GM12878 (cell line): Measurements from ENCODE around the gene DSTYK. TPM values are rescaled to one million over a fixed set of nuclear protein-coding genes. Genes with fewer than 3 reads are reported as not detected.
"Not testable (repeated sequence)": the region's sequence is repeated elsewhere in the genome, so short reads cannot be mapped to it uniquely, and the experiment has no call there.

Source experiments
- ATAC-seq: fragments of 200-7000 bp; cut with Tn5 transposase; 3 replicates; pipeline ENCODE4 v1.9.1; 2020; ENCODE audit warnings: mild to moderate bottlenecking, moderate library complexity
- BruUV-seq: library from RNA; stranded (reverse); fragments of 400-500 nt; replicated peaks from 2 replicates; lab custom pipeline; 2021; lab: Mats Ljungman, UMichigan
- CTCF ChIA-PET: fragments of 300-600 bp; sonication (Branson Sonifier 250); formaldehyde crosslinking; extraction: SDS; loops from one replicate; lab custom pipeline; 2021; ENCODE audit warnings: inconsistent platforms; lab: Yijun Ruan, JAX
- POLR2A ChIA-PET: fragments of 350-600 bp; formaldehyde crosslinking; extraction: SDS; loops from one replicate; lab custom pipeline; 2021; ENCODE audit warnings: inconsistent platforms; lab: Charles Lee
- RAD21 ChIA-PET: fragments of 300-600 bp; sonication (Branson Sonifier 250); formaldehyde crosslinking; loops from one replicate; lab custom pipeline; 2023; ENCODE audit warnings: antibody characterized with exemption; ENCODE audit not compliant: unreplicated experiment; lab: Charles Lee
- SMC1A ChIA-PET: fragments of 300-600 bp; sonication (Branson Sonifier 250); formaldehyde crosslinking; loops from one replicate; lab custom pipeline; 2023; ENCODE audit not compliant: unreplicated experiment, uncharacterized antibody; lab: Charles Lee
- DNase-seq: peaks from one replicate; pipeline ENCODE4 v3.0.0-alpha.2; 2011; ENCODE audit warnings: low read depth, low spot score
- FAIRE-seq: peaks from 3 replicates; lab custom pipeline; 2011; peaks lifted over from hg19 to GRCh38; lab: Jason Lieb, UNC
- H2AFZ ChIP-seq: 2 replicates; pipeline ENCODE4 v1.6.0; 2011; ENCODE audit warnings: low read depth, low read length, control low read depth; ENCODE audit not compliant: control insufficient read depth
- H3K27ac ChIP-seq: 2 replicates; pipeline ENCODE4 v1.5.1; 2011; ENCODE audit warnings: control low read depth; ENCODE audit not compliant: control insufficient read depth, insufficient read depth
- H3K27me3 ChIP-seq, 2 experiments: replicated peaks in 1 of 2; 2 replicates each; pipeline versions ENCODE4 v1.6.0 to v1.6.1; 2011; ENCODE audit warnings: low read length in 1 of 2; ENCODE audit not compliant: control insufficient read depth in 2 of 2, insufficient read depth in 2 of 2
- H3K36me3 ChIP-seq, 2 experiments: 2 replicates each; pipeline ENCODE4 v1.5.1; 2011; ENCODE audit warnings: low read length in 1 of 2; ENCODE audit not compliant: control insufficient read depth in 2 of 2, insufficient read depth in 2 of 2
- H3K4me1 ChIP-seq: 2 replicates; pipeline ENCODE4 v1.6.1; 2011; ENCODE audit warnings: mild to moderate bottlenecking, low read length, moderate library complexity, mixed read lengths; ENCODE audit not compliant: control insufficient read depth, insufficient read depth
- H3K4me2 ChIP-seq: 2 replicates; pipeline ENCODE4 v1.6.0; 2011; ENCODE audit warnings: control low read depth; ENCODE audit not compliant: control insufficient read depth, insufficient read depth
- H3K4me3 ChIP-seq: fragments of 200-600 bp; sonication (generic); 2 replicates; pipeline ENCODE4 v1.5.1; 2016
- H3K79me2 ChIP-seq: 2 replicates; pipeline ENCODE4 v1.6.0; 2011; ENCODE audit warnings: low read length; ENCODE audit not compliant: control insufficient read depth, insufficient read depth
- H3K9ac ChIP-seq: 2 replicates; pipeline ENCODE4 v1.8.0; 2011; ENCODE audit warnings: low read length, control low read depth, mixed read lengths; ENCODE audit not compliant: control insufficient read depth, insufficient read depth
- H3K9me3 ChIP-seq: replicated peaks from 3 replicates; pipeline ENCODE4 v1.5.1; 2011; ENCODE audit warnings: mild to moderate bottlenecking, low read length; ENCODE audit not compliant: control insufficient read depth, insufficient read depth
- H4K20me1 ChIP-seq: 2 replicates; pipeline ENCODE4 v1.6.0; 2011; ENCODE audit not compliant: control insufficient read depth, insufficient read depth
- CBX5 ChIP-seq: sonication (generic); IDR thresholded peaks from 2 replicates; pipeline ENCODE4 v1.6.1; 2016; ENCODE audit warnings: low read depth, moderate library complexity, mild to moderate bottlenecking, inconsistent platforms
- EGR1 ChIP-seq, 2 experiments: IDR thresholded peaks; 1 replicate in 1 of 2; 2 replicates in 1 of 2; pipeline ENCODE4 v1.6.1; 2011 to 2012; ENCODE audit warnings: low read depth in 2 of 2, low read length in 2 of 2, borderline replicate concordance in 1 of 2, mild to moderate bottlenecking in 1 of 2, moderate library complexity in 1 of 2
- TCF3 ChIP-seq: IDR thresholded peaks from 2 replicates; pipeline ENCODE4 v1.6.1; 2012; ENCODE audit warnings: low read depth, mild to moderate bottlenecking, low read length, borderline replicate concordance; ENCODE audit not compliant: insufficient read depth
- WGBS: methylation state at CpG from one replicate; pipeline ENCODE4 v1.1.6; 2016; ENCODE audit warnings: low lambda C conversion rate; ENCODE audit not compliant: insufficient replicate concordance, insufficient coverage; ENCODE audit errors: missing lambda C conversion rate; 5-methylcytosine and 5-hydroxymethylcytosine counted together
- in situ Hi-C: fragments of 300-500 bp; cut with MboI; formaldehyde crosslinking; loops from 9 replicates; pipeline ENCODE4 v1.14.3; 2018; ENCODE audit warnings: mixed read lengths
- intact Hi-C: fragments of 100-400 bp; cut with micrococcal nuclease; formaldehyde crosslinking; loops from one replicate; pipeline ENCODE4 v1.14.2; 2022; ENCODE audit not compliant: unreplicated experiment
- polyA plus RNA-seq, 11 experiments: library from polyadenylated mRNA; depleted of rRNA in 4 of 11; unstranded in 6 of 11; stranded (reverse) in 5 of 11; fragments of >200 nt; fragmentation: Nextera tagmentation in 4 of 11; fragmentation: Illumina TruSeq in 1 of 11; extraction: Ambion mirVana in 4 of 11; extraction: Trizol in 1 of 11; gene quantifications; 1 replicate in 1 of 11; 2 replicates in 10 of 11; pipeline versions ENCODE4 v1.2.1 to v1.2.3, GENCODE V29; 2011 to 2016; ENCODE audit warnings: inconsistent platforms in 2 of 11, missing spikeins in 2 of 11, low read depth in 1 of 11
- total RNA-seq, 4 experiments: library from RNA; depleted of rRNA in 3 of 4; stranded (reverse); fragments of >200 nt in 3 of 4; fragmentation: Illumina TruSeq in 1 of 4; extraction: Trizol in 1 of 4; gene quantifications; 2 replicates each; pipeline versions ENCODE4 v1.2.1 to v1.2.3, GENCODE V29; 2013 to 2021

DSTYK gene
- total and polyA plus RNA-seq, 10 of the 15 experiments (the other 5 are each of a cell fraction or from before 2014, with no cell fraction given): 2.7 to 5.5 (median 3.6) TPM

GRCh38 chr1:205155665-205156377 is 55.7 kb downstream of the DSTYK start:
- DNase-seq, H2AFZ ChIP-seq, intact Hi-C loops, H3K79me2 ChIP-seq, H3K27me3 ChIP-seq, H3K4me1 ChIP-seq, CTCF ChIA-PET, H3K4me2 ChIP-seq, H3K36me3 ChIP-seq, H3K27ac ChIP-seq, POLR2A ChIA-PET, RAD21 ChIA-PET, in situ Hi-C loops, ATAC-seq, FAIRE-seq, BruUV-seq: not testable (repeated sequence)
- WGBS: 91% methylated on average over 3 of the region's 3 CpGs
- TF ChIP-seq CBX5: peak; percentile 49; the same call in 1 of the 2 replicates
- TF ChIP-seq, all 136 proteins: peak for 1; not testable (repeated sequence) for 135
- not testable (repeated sequence) for H3K9ac ChIP-seq, H3K9me3 ChIP-seq, H4K20me1 ChIP-seq, H3K4me3 ChIP-seq
- SMC1A ChIA-PET: interaction anchor here (0.7 kb wide), 1 partner anchor 22 kb away, joined by 3 read pairs; no protein-coding TSS in a partner anchor

- H3K79me2 ChIP-seq: no peaks in the 10 kb centered on the region
- BruUV-seq: no TSS peak
- H3K9me3 ChIP-seq: peaks cover 9% of the 10 kb centered on the region
- in situ Hi-C loops: no loop called here
- no peak overlapping the region for H3K4me2 ChIP-seq
- no peak for ATAC-seq
- 88% methylated on average over 4 of the region's 4 CpGs for WGBS
- no peak overlapping the region for H2AFZ ChIP-seq
- CTCF ChIA-PET: interaction anchor here (1.8 kb wide), 1 partner anchor 11 kb away, joined by 12 read pairs; no protein-coding TSS in a partner anchor
- intact Hi-C loops: no loop called here
- FAIRE-seq: no peak
- no peak for DNase-seq
- H3K9ac ChIP-seq: no peak overlapping the region
- no peaks in the 10 kb centered on the region for H4K20me1 ChIP-seq
- SMC1A ChIA-PET: no interaction called here
- RAD21 ChIA-PET: no interaction called here
- POLR2A ChIA-PET: no interaction called here
- H3K36me3 ChIP-seq: peaks cover 0 to 3% of the 10 kb centered on the region in 2 experiments; a peak in 3 of 4 replicates
- TF ChIP-seq EGR1 (IDR thresholded peaks at IDR 0.05; ENCODE audit: borderline replicate concordance in 1 of 2, low read depth in 2 of 2, low read length in 2 of 2) (no peak), TCF3 (no peak)
- no peaks in the 10 kb centered on the region for H3K27me3 ChIP-seq
- no peak overlapping the region for H3K4me3 ChIP-seq
- H3K4me1 ChIP-seq: no peaks in the 10 kb centered on the region
- H3K27ac ChIP-seq: no peak overlapping the region
Observed at GRCh38 chr1:205152505-205152904, 59.0 kb downstream of the DSTYK start.
